MCF 10A (cell line): ENCODE data around the gene BAIAP3. TPM values are rescaled to one million over a fixed set of nuclear protein-coding genes. Genes with fewer than 3 reads are reported as not detected.

ENCODE experiments used
- BruUV-seq: library from RNA; stranded (reverse); fragments of 400-500 nt; replicated peaks from 2 replicates; lab custom pipeline; 2021; lab: Mats Ljungman, UMichigan
- CTCF ChIA-PET: fragments of 300-600 bp; sonication (Branson Sonifier 250); formaldehyde crosslinking; extraction: SDS; loops from one replicate; lab custom pipeline; 2021; ENCODE audit warnings: antibody characterized with exemption, inconsistent platforms; lab: Yijun Ruan, JAX
- POLR2A ChIA-PET: fragments of 300-600, 350-650 bp; sonication (Branson Sonifier 250); formaldehyde crosslinking; extraction: SDS; loops from one replicate; lab custom pipeline; 2020; ENCODE audit warnings: antibody characterized with exemption, inconsistent platforms; lab: Yijun Ruan, JAX
- DNase-seq: peaks from one replicate; pipeline ENCODE4 v3.0.0-alpha.2; 2018; ENCODE audit not compliant: unreplicated experiment
- H3K27ac Mint-ChIP-seq: one replicate; pipeline ENCODE4 v1.8.0; 2022; ENCODE audit warnings: mild to moderate bottlenecking, low read depth, mixed read lengths; ENCODE audit not compliant: unreplicated experiment
- H3K27me3 Mint-ChIP-seq: one replicate; pipeline ENCODE4 v1.8.0; 2022; ENCODE audit warnings: mixed read lengths; ENCODE audit not compliant: insufficient read depth, unreplicated experiment
- H3K36me3 Mint-ChIP-seq: one replicate; pipeline ENCODE4 v1.8.0; 2022; ENCODE audit warnings: mild to moderate bottlenecking, moderate library complexity, mixed read lengths; ENCODE audit not compliant: insufficient read depth, unreplicated experiment
- H3K4me1 Mint-ChIP-seq: one replicate; pipeline ENCODE4 v1.8.0; 2022; ENCODE audit warnings: mixed read lengths; ENCODE audit not compliant: insufficient read depth, unreplicated experiment
- H3K4me3 Mint-ChIP-seq: one replicate; pipeline ENCODE4 v1.8.0; 2022; ENCODE audit warnings: mild to moderate bottlenecking, moderate library complexity, mixed read lengths; ENCODE audit not compliant: unreplicated experiment
- H3K9me3 Mint-ChIP-seq: one replicate; pipeline ENCODE4 v1.8.0; 2022; ENCODE audit warnings: mixed read lengths; ENCODE audit not compliant: unreplicated experiment
- CTCF ChIP-seq: fragments of 200-600 bp; IDR thresholded peaks from one replicate; pipeline ENCODE4 v1.8.0; 2022; ENCODE audit warnings: antibody characterized with exemption, mild to moderate bottlenecking; ENCODE audit not compliant: unreplicated experiment
- intact Hi-C: fragments of 100-400 bp; cut with micrococcal nuclease; formaldehyde crosslinking; loops from 2 replicates; pipeline ENCODE4 v1.14.1; 2022
- total RNA-seq: library from RNA; stranded (reverse); gene quantifications from 2 replicates; pipeline ENCODE4 v1.2.3, GENCODE V29; 2022

The BAIAP3 gene
- total RNA-seq, 1 experiment from 2014 or later = 0.75 TPM

- no peak for TF ChIP-seq CTCF
- DNase-seq = no peak
These were observed 19.6 kb upstream of the BAIAP3 start for GRCh38 chr16:1313721-1314369.

GRCh38 chr16:1314399-1315068 lies 18.9 kb upstream of the BAIAP3 start:
- CTCF ChIA-PET = interaction anchor here (0.6 kb wide), 1 partner anchor 22 kb away, joined by 3 read pairs; no protein-coding TSS in a partner anchor
- peaks cover 13% of the 10 kb centered on the region for H3K4me1 Mint-ChIP-seq

More at GRCh38 chr16:1313721-1314369, 19.6 kb upstream of the BAIAP3 start:
- H3K27ac Mint-ChIP-seq = no peak overlapping the region
- intact Hi-C loops = no loop called here
- no peaks in the 10 kb centered on the region for H3K9me3 Mint-ChIP-seq
- no TSS peak for BruUV-seq
- H3K27me3 Mint-ChIP-seq = no peaks in the 10 kb centered on the region
- H3K4me1 Mint-ChIP-seq = peaks cover 13% of the 10 kb centered on the region
- POLR2A ChIA-PET = no interaction called here
- CTCF ChIA-PET = interaction anchor here (0.6 kb wide), 1 partner anchor 94 kb away, joined by 3 read pairs; no protein-coding TSS in a partner anchor
- H3K4me3 Mint-ChIP-seq = no peak overlapping the region
- peaks cover 48% of the 10 kb centered on the region for H3K36me3 Mint-ChIP-seq

GRCh38 chr16:1315081-1316032 lies 18.1 kb upstream of the BAIAP3 start:
- H3K27ac Mint-ChIP-seq = no peak overlapping the region
- intact Hi-C loops = no loop called here
- BruUV-seq = no TSS peak
- ChIA-PET CTCF (interaction anchor here (0.6 kb wide), 2 partner anchors 15 to 21 kb away, joined by 3 read pairs; no protein-coding TSS in a partner anchor), POLR2A (interaction anchor here (0.5 to 0.7 kb wide), 2 partner anchors 278 to 530 kb away, joined by 3 to 5 read pairs; no protein-coding TSS in a partner anchor)
- peaks cover 9% of the 10 kb centered on the region for H3K4me1 Mint-ChIP-seq
- no peak for TF ChIP-seq CTCF
- peaks cover 63% of the 10 kb centered on the region for H3K36me3 Mint-ChIP-seq
- no peaks in the 10 kb centered on the region for H3K27me3 Mint-ChIP-seq
- no peak overlapping the region for H3K4me3 Mint-ChIP-seq
- DNase-seq = no peak
- no peaks in the 10 kb centered on the region for H3K9me3 Mint-ChIP-seq

More at GRCh38 chr16:1314399-1315068, 18.9 kb upstream of the BAIAP3 start:
- POLR2A ChIA-PET = no interaction called here
- BruUV-seq = no TSS peak
- intact Hi-C loops = no loop called here
- no peak for TF ChIP-seq CTCF
- Mint-ChIP-seq H3K36me3 (peaks cover 55% of the 10 kb centered on the region), H3K4me3 (no peak overlapping the region), H3K27ac (no peak overlapping the region), H3K9me3 (no peaks in the 10 kb centered on the region), H3K27me3 (no peaks in the 10 kb centered on the region)
- DNase-seq = no peak
